ENCODE data around the gene PABPC1L.
A peak's percentile ranks its signal among the peaks of the same experiment; 100 is the strongest.

PABPC1L gene

DNA sequence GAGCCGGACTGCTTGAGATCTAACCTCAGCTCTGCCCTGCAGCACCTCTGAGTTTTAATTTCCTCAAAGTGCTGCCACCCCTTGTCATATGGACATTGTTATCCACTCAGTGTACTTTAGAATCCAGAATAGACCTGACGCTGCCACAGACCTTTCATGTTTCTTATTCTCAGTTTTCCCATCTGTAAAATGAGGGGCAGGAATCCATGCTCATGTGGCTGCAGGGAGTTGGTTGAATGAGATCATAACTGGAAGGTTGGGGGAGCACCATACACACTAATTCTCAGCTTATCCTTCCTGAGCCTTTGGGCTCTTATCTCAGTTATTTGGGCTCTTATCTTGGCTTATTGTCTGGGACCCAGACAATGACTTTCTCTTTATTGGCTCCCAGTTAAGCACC is 2.3 kb downstream of the PABPC1L start:
- no peak overlapping the region for H3K4me3 Mint-ChIP-seq
- DNase-seq (ENCODE audit: low spot score): no peak
- peak overlapping the region; percentile 9 for H3K27ac Mint-ChIP-seq
- peaks cover 29% of the 10 kb centered on the region for H3K36me3 Mint-ChIP-seq (ENCODE audit: low read depth)
- no peaks in the 10 kb centered on the region for H3K9me3 Mint-ChIP-seq
- H3K27me3 Mint-ChIP-seq (ENCODE audit: low read depth): no peaks in the 10 kb centered on the region
- peaks cover 22% of the 10 kb centered on the region for H3K4me1 Mint-ChIP-seq (ENCODE audit: low read depth)

DNA sequence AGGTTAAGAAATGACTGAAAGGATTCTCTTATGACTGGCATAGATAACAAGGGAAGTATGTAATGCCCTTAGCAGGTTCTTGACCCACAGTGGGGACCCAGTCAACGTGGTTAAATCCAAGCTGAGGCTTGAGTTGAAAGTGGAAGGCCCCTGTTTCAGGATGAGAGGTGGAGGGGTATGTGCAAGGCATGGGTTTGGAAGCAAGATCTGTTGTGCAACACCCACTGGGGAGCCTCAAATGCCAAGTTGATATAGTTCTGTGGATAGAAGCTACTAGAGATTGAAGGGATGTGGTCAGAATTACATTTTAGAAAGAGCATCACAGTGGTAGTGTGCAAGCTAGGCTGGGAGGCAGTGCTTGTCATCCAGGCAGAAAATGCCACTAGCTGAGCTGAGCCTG is 5.1 kb downstream of the PABPC1L start:
- peak overlapping the region; percentile 73 for H3K27ac Mint-ChIP-seq

DNA sequence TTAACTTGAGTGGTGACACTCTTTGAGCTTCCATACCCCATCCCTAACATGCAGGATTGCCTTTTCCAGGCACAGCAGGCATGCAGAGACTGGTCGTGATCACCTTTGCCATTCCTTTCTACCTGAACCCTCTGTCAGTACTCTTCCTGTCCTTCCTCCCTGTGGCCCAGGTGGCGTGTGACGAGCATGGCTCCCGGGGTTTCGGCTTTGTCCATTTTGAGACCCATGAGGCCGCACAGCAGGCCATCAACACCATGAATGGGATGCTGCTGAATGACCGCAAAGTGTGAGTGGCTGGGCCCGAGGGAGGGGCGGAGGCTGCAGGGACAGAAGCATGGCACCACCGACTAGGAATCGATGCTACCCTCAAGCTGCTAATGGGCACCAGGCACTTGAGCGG is 6.7 kb downstream of the PABPC1L start:
- Mint-ChIP-seq H3K4me1 (ENCODE audit: low read depth) (peaks cover 12% of the 10 kb centered on the region), H3K9me3 (no peaks in the 10 kb centered on the region), H3K27me3 (ENCODE audit: low read depth) (no peaks in the 10 kb centered on the region), H3K27ac (no peak overlapping the region), H3K36me3 (ENCODE audit: low read depth) (peaks cover 11% of the 10 kb centered on the region), H3K4me3 (no peak overlapping the region)
- no peak for DNase-seq (ENCODE audit: low spot score)

More for the DNA sequence above, 5.1 kb downstream of the PABPC1L start:
- peak; percentile 59 for DNase-seq (ENCODE audit: low spot score)
- H3K9me3 Mint-ChIP-seq: no peaks in the 10 kb centered on the region
- no peak overlapping the region for H3K4me3 Mint-ChIP-seq
- peaks cover 11% of the 10 kb centered on the region for H3K36me3 Mint-ChIP-seq (ENCODE audit: low read depth)
- H3K27me3 Mint-ChIP-seq (ENCODE audit: low read depth): no peaks in the 10 kb centered on the region
- peaks cover 17% of the 10 kb centered on the region for H3K4me1 Mint-ChIP-seq (ENCODE audit: low read depth)

DNA sequence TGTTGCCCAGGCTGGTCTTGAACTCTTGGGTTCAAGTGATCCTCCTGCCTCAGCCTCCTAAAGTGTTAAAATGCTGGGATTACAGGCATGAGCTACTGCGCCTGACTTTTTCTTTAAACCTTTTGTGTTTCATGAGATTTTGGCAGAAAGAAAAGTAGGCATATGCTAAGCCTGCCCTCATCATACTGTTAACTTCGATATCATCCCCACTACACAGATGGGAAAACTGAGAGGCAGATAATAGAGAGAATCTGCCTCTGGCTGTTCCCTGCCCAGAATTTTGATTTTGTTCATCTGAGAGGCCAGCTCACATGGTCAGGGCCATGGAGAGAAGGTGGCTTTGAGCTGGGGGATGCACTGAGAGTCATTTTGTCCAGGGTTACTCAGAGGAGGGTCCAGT is 7.5 kb downstream of the PABPC1L start:
- Mint-ChIP-seq H3K36me3 (ENCODE audit: low read depth) (peaks cover 11% of the 10 kb centered on the region), H3K4me1 (ENCODE audit: low read depth) (peaks cover 12% of the 10 kb centered on the region), H3K27me3 (ENCODE audit: low read depth) (no peaks in the 10 kb centered on the region), H3K27ac (no peak overlapping the region), H3K9me3 (no peaks in the 10 kb centered on the region), H3K4me3 (no peak overlapping the region)
- no peak for DNase-seq (ENCODE audit: low spot score)

DNA sequence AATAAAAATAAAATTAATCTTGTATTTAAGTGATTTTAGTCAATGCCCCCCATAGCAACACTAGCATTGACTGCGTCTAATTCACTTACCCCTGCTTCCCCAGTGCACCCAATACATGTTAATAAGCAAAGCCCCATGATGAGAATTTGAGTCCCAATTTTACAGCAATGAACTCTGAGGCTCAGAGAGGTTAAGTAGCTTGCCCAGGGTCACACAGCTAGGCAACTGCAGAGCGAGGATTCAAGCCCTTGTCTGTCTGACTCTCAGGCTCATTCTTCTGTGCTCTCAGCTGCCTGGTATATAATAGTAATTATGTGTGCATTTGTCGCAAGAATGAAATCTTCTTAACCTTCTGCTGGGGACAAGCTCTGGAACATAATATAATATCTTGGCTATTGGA is 8.5 kb downstream of the PABPC1L start:
- Mint-ChIP-seq H3K9me3 (no peaks in the 10 kb centered on the region), H3K36me3 (ENCODE audit: low read depth) (peaks cover 11% of the 10 kb centered on the region), H3K4me1 (ENCODE audit: low read depth) (peaks cover 12% of the 10 kb centered on the region), H3K4me3 (no peak overlapping the region), H3K27me3 (ENCODE audit: low read depth) (no peaks in the 10 kb centered on the region), H3K27ac (no peak overlapping the region)
- DNase-seq (ENCODE audit: low spot score): no peak

DNA sequence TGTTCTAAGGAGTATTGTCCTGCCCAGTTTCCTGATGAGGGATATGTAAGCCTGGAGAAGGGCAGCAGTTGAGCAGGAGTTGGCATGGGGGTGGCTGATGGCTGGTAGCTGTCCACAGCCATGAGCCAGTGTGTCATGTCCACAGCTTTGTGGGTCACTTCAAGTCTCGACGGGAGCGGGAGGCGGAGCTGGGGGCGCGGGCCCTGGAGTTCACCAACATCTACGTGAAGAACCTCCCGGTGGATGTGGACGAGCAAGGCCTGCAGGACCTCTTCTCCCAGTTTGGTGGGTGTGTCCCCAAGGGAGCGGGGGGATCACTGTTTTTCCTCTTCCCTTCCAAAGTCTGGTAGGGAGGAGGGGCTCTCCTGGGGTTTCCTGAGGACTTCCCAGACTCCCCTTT is 8.9 kb downstream of the PABPC1L start:
- no peaks in the 10 kb centered on the region for H3K9me3 Mint-ChIP-seq
- H3K27me3 Mint-ChIP-seq (ENCODE audit: low read depth): no peaks in the 10 kb centered on the region
- H3K27ac Mint-ChIP-seq: no peak overlapping the region
- no peak for DNase-seq (ENCODE audit: low spot score)
- H3K4me3 Mint-ChIP-seq: no peak overlapping the region
- H3K36me3 Mint-ChIP-seq (ENCODE audit: low read depth): peaks cover 8% of the 10 kb centered on the region
- H3K4me1 Mint-ChIP-seq (ENCODE audit: low read depth): peaks cover 11% of the 10 kb centered on the region

DNA sequence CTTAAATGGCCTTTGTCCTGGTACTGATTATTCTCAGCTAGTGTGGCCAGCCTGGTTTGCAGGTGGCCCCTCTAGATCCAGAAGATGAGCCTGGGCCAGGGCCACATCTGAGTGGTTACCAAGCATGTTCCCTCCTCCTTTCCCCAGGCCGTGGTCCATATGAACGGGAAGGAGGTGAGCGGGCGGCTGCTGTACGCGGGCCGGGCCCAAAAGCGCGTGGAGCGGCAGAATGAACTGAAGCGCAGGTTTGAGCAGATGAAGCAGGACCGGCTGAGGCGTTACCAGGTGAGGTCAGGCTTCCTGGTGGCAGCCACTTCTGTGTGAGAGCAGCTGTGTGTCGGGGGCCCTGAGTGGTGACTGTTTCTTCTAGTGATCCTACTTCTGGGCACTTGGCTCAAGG is 11.6 kb downstream of the PABPC1L start:
- no peak overlapping the region for H3K27ac Mint-ChIP-seq
- H3K4me1 Mint-ChIP-seq (ENCODE audit: low read depth): no peaks in the 10 kb centered on the region
- no peaks in the 10 kb centered on the region for H3K9me3 Mint-ChIP-seq
- DNase-seq (ENCODE audit: low spot score): no peak
- no peak overlapping the region for H3K4me3 Mint-ChIP-seq
- no peaks in the 10 kb centered on the region for H3K27me3 Mint-ChIP-seq (ENCODE audit: low read depth)
- peaks cover 16% of the 10 kb centered on the region for H3K36me3 Mint-ChIP-seq (ENCODE audit: low read depth)

DNA sequence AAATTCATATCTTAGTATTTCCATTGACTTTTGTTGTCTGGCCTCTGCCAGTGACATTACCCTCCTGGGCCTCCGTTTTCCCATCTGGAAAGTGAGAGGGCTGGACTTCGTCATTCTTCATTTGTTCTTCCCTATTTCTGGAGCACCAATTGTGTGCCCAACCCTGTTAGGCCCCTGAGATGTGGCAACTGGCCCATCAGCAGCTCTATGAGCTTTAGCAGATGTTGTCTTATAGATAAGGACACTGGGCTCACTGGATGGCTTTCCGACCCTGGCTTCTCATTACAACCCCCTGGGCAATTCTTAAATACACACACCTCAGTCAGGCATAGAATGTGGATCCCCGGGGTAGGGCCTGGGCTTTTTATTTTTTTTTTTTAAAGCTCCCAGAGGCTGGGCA is 14.7 kb downstream of the PABPC1L start:
- H3K4me1 Mint-ChIP-seq (ENCODE audit: low read depth): no peaks in the 10 kb centered on the region

DNA sequence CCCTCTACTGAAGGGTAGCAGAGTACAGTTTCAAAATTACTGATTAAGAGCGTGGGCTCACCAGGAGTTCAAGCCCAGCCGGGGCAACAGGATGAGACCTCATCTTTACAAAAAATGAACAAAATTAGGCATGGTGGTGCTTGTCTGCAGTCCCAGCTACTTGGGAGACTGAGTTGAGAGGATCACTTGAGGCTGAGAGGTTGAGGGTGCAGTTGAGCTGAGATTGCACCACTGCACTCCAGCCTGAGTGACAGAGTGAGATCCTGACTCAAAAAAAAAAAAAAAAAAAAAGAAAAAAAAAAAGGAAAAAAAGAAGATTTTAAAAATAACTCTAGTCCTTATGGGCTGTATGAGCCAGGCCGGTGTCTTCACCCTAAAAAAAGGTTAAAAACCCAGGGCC is 18.7 kb downstream of the PABPC1L start:
- Mint-ChIP-seq H3K9me3 (no peaks in the 10 kb centered on the region), H3K36me3 (ENCODE audit: low read depth) (peaks cover 20% of the 10 kb centered on the region), H3K4me3 (no peak overlapping the region), H3K4me1 (ENCODE audit: low read depth) (no peaks in the 10 kb centered on the region), H3K27ac (no peak overlapping the region), H3K27me3 (ENCODE audit: low read depth) (no peaks in the 10 kb centered on the region)
- no peak for DNase-seq (ENCODE audit: low spot score)

More for the DNA sequence above, 14.7 kb downstream of the PABPC1L start:
- Mint-ChIP-seq H3K9me3 (no peaks in the 10 kb centered on the region), H3K36me3 (ENCODE audit: low read depth) (peaks cover 16% of the 10 kb centered on the region), H3K27me3 (ENCODE audit: low read depth) (no peaks in the 10 kb centered on the region), H3K4me3 (no peak overlapping the region), H3K27ac (no peak overlapping the region)
- DNase-seq (ENCODE audit: low spot score): no peak

DNA sequence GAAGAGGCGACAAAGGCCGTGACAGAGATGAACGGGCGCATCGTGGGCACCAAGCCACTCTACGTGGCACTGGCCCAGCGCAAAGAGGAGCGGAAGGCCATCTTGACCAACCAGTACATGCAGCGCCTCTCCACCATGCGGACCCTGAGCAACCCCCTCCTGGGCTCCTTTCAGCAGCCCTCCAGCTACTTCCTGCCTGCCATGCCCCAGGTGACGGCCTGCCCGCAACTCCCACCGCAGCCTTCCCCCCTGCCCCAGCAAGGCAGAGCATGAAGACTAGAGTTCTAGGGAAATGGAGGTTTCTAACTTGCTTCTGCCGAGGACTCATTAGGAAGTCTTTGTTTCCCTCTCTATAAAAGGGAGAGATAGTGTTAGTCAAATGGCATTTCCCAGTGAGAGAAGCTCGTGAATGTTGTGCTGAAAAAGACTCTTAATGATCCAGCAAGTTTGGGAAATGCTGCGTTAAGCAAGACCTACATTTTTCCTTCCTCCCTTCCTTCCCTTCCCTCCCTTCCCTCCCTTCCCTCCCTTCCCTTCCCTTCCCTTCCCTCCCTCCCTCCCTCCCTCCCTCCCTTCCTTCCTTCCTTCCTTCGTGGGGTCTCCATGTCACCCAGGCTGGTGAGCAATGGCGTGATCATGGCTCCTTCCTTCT is 20.8 kb downstream of the PABPC1L start:
- Mint-ChIP-seq H3K4me1 (ENCODE audit: low read depth) (no peaks in the 10 kb centered on the region), H3K27ac (no peak overlapping the region), H3K4me3 (no peak overlapping the region), H3K27me3 (ENCODE audit: low read depth) (no peaks in the 10 kb centered on the region), H3K36me3 (ENCODE audit: low read depth) (peaks cover 15% of the 10 kb centered on the region), H3K9me3 (no peaks in the 10 kb centered on the region)
- DNase-seq (ENCODE audit: low spot score): no peak

DNA sequence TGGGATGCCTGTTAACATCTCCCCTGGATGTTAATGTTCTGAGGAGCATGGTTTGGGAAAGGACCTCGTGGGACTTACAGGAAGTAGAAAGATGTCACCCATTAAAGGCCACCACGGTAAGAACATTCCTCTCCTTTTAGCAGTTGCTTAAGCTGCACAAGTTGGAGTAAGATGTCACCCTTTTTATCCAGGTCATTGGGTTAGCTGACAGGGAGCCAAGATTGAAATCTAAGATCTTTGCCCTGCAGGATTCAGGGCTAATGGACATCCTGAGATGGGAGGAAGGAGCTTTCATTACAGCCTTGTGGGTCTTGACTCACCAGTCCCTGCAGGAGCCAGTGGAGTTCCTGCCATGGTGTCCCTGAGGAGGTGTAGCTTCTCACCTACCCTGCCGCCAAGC is 22.1 kb downstream of the PABPC1L start:
- no peaks in the 10 kb centered on the region for H3K9me3 Mint-ChIP-seq
- H3K27ac Mint-ChIP-seq: no peak overlapping the region
- no peak overlapping the region for H3K4me3 Mint-ChIP-seq
- H3K4me1 Mint-ChIP-seq (ENCODE audit: low read depth): no peaks in the 10 kb centered on the region
- peaks cover 19% of the 10 kb centered on the region for H3K36me3 Mint-ChIP-seq (ENCODE audit: low read depth)
- no peak for DNase-seq (ENCODE audit: low spot score)
- no peaks in the 10 kb centered on the region for H3K27me3 Mint-ChIP-seq (ENCODE audit: low read depth)

DNA sequence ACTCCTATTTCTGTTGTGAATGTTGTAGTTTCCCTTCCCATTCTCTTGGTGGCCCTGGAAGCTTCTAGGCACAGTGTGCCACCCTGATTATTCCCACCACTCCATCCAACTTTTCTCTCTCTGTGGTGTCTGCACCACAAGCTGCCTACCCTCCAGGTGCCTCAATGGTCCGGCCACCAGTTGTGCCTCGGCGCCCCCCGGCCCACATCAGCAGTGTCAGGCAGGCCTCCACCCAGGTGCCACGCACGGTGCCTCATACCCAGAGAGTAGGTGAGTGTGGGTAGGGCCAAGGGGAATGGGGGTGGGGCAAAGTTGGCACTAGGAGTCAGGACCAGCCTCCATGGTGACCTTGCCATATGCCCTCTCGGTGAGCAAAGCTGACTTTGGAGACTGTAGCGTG is 23.1 kb downstream of the PABPC1L start:
- H3K27ac Mint-ChIP-seq: no peak overlapping the region
- no peak overlapping the region for H3K4me3 Mint-ChIP-seq
- no peaks in the 10 kb centered on the region for H3K9me3 Mint-ChIP-seq
- DNase-seq (ENCODE audit: low spot score): no peak
- H3K27me3 Mint-ChIP-seq (ENCODE audit: low read depth): no peaks in the 10 kb centered on the region
- H3K36me3 Mint-ChIP-seq (ENCODE audit: low read depth): peaks cover 22% of the 10 kb centered on the region
- H3K4me1 Mint-ChIP-seq (ENCODE audit: low read depth): no peaks in the 10 kb centered on the region

DNA sequence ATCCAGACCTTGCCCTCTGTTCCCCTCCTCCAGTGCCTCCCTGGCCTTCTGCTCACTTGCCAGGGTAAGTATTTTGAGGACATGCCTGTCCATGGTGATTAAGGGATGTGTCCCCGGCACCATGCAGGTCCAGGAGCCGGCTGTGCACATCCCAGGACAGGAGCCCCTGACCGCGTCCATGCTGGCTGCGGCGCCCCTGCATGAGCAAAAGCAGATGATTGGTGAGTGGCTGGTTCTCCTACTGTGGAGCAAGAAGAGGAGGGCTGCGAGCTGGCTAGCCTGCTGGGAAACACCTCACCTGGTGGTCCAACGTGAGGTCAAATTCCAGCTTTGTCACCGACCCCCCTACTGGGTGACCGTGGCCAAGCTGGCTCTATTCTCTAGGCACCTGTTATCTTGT is 26.6 kb downstream of the PABPC1L start:
- no peak for DNase-seq (ENCODE audit: low spot score)
- H3K27me3 Mint-ChIP-seq (ENCODE audit: low read depth): no peaks in the 10 kb centered on the region
- no peak overlapping the region for H3K4me3 Mint-ChIP-seq
- H3K9me3 Mint-ChIP-seq: no peaks in the 10 kb centered on the region
- peaks cover 32% of the 10 kb centered on the region for H3K36me3 Mint-ChIP-seq (ENCODE audit: low read depth)
- no peaks in the 10 kb centered on the region for H3K4me1 Mint-ChIP-seq (ENCODE audit: low read depth)
- H3K27ac Mint-ChIP-seq: no peak overlapping the region

DNA sequence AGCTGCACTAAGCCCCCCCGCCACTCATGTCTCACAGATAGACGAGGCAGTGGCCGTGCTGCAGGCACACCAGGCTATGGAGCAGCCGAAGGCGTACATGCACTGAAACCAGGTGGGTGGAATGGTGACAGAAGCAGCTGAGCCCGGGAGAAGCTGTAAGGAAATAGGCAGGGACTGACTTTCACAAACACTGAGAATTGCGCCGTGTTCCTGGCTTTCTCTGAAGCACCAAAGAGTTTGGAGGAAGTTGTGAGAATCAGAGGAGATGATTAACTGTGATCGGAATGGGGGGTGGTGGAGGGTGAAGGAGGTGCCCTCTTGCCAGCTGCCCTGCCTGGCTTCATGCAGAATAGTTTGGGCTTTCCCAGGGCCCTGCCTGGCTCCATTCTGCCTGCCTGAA is 28.8 kb downstream of the PABPC1L start:
- H3K4me3 Mint-ChIP-seq: no peak overlapping the region
- no peak overlapping the region for H3K27ac Mint-ChIP-seq
- no peak for DNase-seq (ENCODE audit: low spot score)
- H3K36me3 Mint-ChIP-seq (ENCODE audit: low read depth): peaks cover 38% of the 10 kb centered on the region
- H3K27me3 Mint-ChIP-seq (ENCODE audit: low read depth): no peaks in the 10 kb centered on the region
- H3K4me1 Mint-ChIP-seq (ENCODE audit: low read depth): no peaks in the 10 kb centered on the region
- no peaks in the 10 kb centered on the region for H3K9me3 Mint-ChIP-seq

DNA sequence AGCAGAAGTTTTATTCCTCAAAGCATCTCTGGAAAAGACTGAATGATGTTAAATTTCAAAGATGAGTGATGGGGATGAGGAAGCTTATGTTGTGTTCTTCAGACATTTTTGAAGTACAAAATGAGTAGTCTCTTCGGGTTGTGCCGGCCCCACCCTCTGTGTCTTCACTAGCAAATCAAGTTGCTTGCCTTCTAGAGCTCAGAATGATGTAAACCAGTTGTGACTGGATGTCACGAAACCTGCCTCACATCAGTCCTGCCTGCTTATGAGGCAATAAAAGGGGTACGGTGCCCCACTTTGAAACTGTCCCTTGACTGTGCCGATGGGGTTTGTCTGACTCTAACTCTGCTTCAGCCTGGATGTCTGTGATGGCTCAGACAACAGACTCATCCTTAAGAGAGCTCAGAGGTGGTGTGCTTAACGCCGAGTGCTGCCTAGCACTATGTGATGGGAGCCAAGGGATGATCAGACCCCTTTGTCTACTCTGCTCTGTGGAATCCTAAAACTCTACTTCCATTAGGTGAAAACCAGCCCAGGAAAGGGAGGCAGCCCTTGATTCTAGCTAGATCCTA is 31.3 kb downstream of the PABPC1L start:
- Mint-ChIP-seq H3K27me3 (ENCODE audit: low read depth) (no peaks in the 10 kb centered on the region), H3K36me3 (ENCODE audit: low read depth) (peaks cover 52% of the 10 kb centered on the region), H3K4me3 (no peak overlapping the region), H3K27ac (peak overlapping the region; percentile 4), H3K4me1 (ENCODE audit: low read depth) (no peaks in the 10 kb centered on the region), H3K9me3 (no peaks in the 10 kb centered on the region)
- no peak for DNase-seq (ENCODE audit: low spot score)

Measured in T-helper 2 cell treated with Interferon-gamma antibody and Interleukin-4, amounts not matched to agents 5 μg/mL and 100 μg/mL, for 36 hours (primary cell).